ENCODE measurements around the gene PRR5L.

DNA sequence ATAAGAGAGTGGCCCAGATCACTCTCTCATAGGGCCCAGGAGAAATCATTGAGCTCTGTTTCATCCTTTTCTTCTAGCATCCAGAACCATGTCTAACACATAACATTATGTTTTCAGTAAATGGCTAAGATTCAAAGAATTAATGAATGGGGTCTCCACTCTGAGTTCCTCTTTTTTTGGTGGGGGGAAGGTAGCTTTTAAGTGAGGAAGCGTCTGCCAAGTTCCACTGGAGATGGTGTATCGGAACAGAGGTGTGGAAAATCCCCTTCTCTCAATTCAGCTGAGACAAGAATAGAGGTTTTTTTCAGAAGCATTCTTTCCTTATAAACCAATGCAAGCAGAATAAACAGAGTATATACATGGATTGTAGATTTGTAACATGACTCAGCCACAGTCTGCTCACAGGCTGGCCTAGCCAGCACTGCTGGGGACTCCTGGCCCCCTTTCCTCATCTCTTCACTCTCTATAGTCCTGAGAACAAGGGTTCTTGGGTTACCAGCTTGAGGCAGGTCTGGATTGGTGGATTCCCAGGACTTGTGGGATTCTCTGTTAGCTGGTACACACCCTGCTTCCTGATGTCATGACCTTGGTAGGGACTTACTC is 116.8 kb downstream of the PRR5L start:
- TF ChIP-seq, protein P1, sequence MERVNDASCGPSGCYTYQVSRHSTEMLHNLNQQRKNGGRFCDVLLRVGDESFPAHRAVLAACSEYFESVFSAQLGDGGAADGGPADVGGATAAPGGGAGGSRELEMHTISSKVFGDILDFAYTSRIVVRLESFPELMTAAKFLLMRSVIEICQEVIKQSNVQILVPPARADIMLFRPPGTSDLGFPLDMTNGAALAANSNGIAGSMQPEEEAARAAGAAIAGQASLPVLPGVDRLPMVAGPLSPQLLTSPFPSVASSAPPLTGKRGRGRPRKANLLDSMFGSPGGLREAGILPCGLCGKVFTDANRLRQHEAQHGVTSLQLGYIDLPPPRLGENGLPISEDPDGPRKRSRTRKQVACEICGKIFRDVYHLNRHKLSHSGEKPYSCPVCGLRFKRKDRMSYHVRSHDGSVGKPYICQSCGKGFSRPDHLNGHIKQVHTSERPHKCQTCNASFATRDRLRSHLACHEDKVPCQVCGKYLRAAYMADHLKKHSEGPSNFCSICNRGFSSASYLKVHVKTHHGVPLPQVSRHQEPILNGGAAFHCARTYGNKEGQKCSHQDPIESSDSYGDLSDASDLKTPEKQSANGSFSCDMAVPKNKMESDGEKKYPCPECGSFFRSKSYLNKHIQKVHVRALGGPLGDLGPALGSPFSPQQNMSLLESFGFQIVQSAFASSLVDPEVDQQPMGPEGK (tag by site-specific recombination; IDR thresholded peaks at IDR 0.05): no peak
- TF ChIP-seq ZNF140 (tag by site-specific recombination; IDR thresholded peaks at IDR 0.05): no peak

Data from HEK293 (cell line).